T-helper 22 cell (primary cell): Measurements from ENCODE around the gene RDH8.

Experiments
- DNase-seq: peaks from one replicate; pipeline ENCODE4 v3.0.0-alpha.2; 2020; ENCODE audit warnings: low read depth

Gene RDH8

DNA sequence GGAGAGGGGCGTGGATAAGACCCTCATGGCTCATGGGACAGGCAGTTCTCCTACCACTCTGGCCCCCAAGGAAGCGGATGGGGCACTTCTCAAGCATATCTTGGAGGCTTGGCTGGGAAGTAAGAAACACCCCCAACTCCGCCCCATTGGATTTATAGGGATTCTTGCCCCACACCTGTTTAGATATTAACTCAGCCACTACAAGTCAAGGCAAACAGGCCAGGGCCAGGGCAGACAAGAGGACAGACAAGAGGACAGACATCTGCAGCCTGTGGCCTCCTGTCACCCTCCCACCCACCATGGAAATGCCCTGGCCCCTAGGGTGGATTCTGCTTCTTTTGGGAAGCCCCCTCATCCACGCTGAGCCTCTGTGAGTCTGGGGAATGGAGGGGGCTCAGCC lies 24.1 kb downstream of the RDH8 start:
- DNase-seq, result no peak

DNA sequence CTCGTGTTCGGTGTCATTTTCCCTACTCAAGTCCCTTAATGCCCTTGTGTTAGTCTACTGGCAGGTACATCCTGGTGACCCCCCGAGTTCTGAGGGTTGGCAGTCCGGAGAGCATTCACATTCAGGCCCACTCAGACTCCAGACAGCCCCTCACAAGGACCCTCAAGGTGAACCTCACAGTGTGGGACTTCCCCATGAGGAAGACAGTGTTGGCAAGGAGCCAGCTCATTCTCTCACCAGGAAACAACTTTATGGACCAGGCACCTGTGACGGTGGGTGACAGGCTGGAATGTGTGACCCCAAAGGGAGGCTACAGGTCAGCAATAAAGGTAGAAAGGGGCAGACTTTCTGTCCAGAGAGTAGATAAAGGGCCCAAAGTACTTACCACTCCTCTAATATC lies 24.5 kb downstream of the RDH8 start:
- DNase-seq, result no peak

DNA sequence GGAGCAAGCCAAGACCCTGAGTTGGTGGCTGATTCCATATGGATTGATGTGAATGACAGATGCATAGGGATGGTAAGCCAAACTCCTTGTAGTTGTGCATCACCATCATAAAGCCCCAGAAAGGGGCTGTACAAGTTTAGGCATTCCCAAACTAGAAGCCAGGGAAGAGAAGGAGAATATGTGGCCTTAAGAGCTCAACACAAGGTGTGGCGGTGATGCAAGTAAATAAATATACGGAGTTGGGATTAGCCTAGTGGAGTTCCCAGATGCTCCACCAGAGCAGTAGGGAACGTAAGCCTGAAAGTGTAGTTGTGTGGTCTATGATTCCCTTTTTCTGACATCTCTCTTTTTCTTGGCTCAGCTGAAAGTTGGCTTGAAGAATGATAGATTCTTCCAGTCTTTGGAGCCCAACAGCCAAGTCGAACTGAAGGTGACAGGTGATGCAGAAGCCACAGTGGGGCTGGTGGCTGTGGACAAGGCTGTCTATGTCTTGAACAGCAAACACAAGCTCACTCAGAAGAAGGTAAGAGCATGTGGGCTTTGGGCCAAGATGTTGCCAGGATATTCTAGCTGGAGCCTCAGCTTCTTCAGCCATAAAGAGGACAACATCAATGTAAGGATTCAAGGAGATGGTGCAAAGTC lies 30.1 kb downstream of the RDH8 start:
- DNase-seq, result no peak

DNA sequence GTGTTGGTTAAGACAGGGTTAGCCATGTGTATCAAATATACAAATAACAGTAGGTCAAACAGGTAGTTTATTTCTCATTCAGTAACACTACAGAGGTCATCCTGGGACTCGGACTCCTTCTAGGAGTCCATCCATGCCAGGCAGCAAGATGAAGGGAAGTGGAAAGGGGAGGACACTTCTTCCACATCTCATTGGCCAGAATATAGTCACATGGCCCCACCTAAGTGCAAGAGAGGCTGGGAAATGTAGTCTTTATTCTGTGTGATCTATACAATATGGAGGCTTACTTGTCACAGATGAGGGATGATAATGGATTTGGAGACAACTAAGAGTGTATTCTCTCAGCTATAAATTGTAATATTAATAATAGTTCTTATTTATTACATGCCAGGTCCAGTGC lies 31.1 kb downstream of the RDH8 start:
- no peak for DNase-seq

DNA sequence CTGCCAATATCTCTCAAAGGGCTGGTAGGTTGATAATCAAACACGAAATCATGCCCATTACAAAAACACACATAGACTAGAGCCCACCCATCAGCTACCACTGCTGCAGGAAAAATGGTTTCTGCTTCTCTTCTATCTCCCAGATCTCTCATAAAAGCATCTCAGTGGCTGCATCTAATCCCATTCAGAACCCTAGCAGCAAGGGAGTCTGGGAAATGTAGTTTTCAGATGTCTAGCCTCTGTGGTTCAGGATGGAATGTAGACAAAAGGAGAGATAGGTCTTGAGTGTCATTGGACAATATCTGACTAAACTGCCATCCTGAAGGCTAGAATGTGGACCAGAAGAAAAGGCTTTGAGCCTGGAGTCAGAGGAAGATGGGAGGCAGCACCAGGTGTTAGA lies 32.1 kb downstream of the RDH8 start:
- DNase-seq, result no peak

DNA sequence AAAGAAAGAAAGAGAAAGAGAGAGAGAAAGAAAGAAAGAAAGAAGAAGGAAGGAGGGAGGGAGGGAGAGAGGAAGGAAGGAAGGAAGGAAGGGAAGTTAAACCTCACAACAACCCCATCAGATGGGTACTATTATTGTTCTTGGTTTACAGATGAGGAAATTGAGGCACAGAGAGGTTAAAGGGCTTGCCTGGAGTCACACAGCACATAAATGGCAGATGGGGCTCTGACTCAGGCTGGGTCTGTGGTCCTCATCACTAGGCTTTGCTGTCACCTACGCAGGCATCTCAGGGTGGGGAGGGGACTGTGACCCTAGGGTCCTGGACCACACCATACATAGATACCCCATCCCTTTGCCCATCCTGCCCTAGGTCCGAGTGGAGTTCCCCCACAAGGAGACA lies 36.3 kb downstream of the RDH8 start:
- DNase-seq, result no peak

DNA sequence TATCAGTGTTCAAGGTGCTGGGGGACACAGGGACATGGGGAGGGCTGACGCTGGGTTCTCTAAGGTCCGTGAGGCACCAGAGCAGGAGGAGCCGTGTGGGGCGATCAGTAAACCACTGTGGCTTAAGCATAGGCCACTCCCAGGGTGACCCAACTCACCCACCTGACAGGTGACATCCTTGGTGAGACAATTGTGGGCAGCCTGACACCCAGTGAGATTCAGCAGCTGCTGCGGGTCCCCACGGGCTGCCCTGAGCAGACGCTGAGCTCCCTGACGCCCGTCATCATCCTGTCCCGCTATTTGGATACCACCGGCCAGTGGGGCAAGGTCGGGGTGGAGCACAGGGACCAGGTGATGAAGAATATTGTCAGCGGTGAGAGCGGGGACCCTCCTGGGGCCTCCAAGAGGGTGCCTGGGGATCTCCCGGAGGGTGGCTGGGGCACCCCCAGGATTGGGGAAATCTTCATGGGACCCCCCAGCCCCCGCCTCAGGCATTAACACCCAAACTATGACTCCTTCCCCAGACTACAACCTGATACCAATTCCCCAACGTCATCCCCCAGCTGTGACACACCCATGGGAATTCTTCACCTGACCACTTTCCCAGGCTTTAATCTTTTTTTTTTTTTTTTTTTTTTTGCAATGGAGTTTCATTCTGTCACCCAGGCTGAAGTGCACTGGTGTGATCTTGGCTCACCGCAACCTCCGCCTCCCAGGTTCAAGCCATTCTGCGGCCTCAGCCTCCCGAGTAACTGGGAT lies 39.5 kb downstream of the RDH8 start:
- no peak for DNase-seq

DNA sequence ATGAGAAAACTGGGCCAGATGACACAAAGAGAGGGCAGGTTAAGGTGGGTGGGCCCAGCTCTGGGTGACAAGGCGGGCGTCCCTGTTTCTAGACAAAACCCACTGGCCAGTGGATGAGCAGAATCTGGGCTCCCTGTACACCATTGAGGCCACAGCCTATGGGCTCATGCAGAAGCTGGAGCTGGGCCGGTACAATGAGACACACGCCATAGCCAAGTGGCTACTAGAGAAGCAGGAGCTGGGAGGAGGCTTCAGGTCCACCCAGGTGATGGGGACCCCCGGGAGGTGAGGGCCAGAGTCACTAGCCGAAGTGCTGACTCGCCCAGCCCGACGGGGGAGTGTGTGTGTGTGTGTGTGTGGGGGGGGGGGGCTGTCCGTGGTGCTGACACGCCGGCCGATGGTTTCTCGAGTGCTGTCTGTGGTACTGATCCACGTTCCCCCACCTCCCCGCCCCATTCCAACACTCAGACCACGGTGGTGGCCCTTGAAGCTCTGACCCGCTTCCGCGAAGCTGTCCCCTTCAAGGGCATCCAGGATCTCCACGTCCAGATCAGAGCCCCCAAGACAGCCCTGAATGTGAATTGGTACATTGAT lies 48.5 kb downstream of the RDH8 start:
- DNase-seq, result no peak

DNA sequence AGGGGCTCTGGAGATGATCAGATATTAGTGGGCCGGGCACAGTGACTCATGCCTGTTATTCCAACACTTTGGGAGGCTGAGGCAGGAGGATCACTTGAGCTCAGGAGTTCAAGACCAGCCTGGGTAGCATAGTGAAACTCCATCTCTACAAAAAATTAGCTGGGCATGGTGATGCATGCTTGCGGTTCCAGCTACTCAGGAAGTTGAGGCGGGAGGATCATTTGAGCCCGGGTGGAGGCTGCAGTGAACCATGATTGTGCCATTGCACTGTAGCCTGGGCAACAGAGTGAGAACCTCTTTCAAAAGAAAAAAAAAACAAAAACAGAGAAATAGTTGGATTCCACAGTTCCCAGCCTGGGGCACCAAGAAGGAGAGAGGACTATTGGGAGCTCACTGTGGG lies 54.9 kb downstream of the RDH8 start:
- no peak for DNase-seq

DNA sequence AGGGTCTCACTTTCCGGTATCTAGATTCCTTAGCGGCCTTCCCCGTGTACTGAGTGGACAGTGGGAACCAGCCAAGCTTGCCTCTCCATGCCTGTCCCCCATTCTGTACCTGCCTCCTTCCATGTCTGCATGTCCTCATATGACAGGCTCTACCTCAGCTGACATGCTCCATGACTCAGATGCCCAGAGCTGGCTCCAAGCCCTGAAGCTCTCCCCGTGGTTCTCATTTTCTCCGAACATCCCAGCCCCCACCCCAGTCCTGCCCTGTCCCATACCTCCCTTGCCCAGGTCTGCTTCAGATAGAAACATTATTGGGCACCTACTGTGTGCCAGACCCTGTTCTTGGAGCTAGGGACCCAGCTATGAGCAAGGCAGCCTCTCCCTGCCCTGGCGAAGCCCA lies 55.8 kb downstream of the RDH8 start:
- DNase-seq, result no peak

DNA sequence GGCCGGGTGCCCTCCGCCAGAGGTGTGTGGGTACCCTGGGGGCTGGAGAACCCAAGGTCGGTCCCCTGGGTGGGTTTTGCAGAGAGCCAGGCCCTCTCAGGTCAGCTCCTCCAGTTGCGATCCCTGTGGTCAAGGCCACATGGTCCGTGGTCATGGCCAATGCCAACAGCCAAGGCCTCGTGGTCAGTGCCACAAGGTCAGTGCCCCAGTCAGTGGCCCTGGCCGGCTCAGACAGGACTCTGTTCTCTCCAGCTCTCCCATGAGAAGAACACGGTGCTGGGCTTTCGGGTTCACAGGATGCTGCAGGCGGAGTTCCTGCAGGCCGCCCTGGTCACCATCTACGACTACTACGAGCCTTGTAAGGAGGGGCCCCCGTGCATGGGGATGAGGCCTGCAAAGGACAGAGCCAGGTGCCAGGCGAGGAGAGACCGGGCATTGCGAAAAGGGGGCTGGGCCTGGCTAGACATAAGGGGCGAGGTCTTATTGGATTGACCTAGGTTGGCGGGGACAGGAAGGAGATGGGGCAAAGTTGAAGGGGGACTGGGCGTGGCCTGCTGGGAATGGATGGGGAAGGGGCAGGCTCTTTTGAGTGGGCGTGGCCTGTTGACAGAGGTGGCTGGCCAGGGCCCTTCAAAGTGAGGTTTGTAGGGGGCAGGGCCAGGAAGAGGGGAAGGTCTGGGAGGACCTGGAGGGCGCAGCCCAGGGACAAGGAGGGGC lies 57.6 kb downstream of the RDH8 start:
- no peak for DNase-seq
